ENCODE results near the gene RIMBP2. TPM values are rescaled to one million over a fixed set of nuclear protein-coding genes. Genes with fewer than 3 reads are reported as not detected.

Gene RIMBP2
- total RNA-seq, 3 donors from 2014 or later = 2.3 to 5.9 (median 5.4) TPM

- Histone ChIP-seq H3K4me3 (no peak overlapping the region), H3K9me3 (no peaks in the 10 kb centered on the region), H3K4me1 (ENCODE audit: low read depth) (no peaks in the 10 kb centered on the region), H3K36me3 (ENCODE audit: low read depth) (no peaks in the 10 kb centered on the region)
- ATAC-seq (no peak), DNase-seq (no peak)
- intact Hi-C loops (cut with DNase I, micrococcal nuclease) = no loop called here
- no peak for TF ChIP-seq CTCF (IDR thresholded peaks at IDR 0.05)
Measured at GRCh38 chr12:130628304-130628703, 87.8 kb downstream of the RIMBP2 start.

GRCh38 chr12:130627175-130627574 is 88.9 kb downstream of the RIMBP2 start:
- intact Hi-C loops (cut with DNase I, micrococcal nuclease) = no loop called here
- DNase-seq (no peak), ATAC-seq (no peak)

GRCh38 chr12:130626601-130627000 is 89.5 kb downstream of the RIMBP2 start:
- no peaks in the 10 kb centered on the region for H3K36me3 ChIP-seq (ENCODE audit: low read depth)
- no peak for DNase-seq
- no peak overlapping the region for H3K4me3 ChIP-seq
- no peaks in the 10 kb centered on the region for H3K9me3 ChIP-seq
- TF ChIP-seq CTCF (IDR thresholded peaks at IDR 0.05) = no peak
- no peak for ATAC-seq
- H3K4me1 ChIP-seq (ENCODE audit: low read depth) = no peaks in the 10 kb centered on the region
- intact Hi-C loops (cut with DNase I, micrococcal nuclease) = no loop called here

More at GRCh38 chr12:130627175-130627574, 88.9 kb downstream of the RIMBP2 start:
- Histone ChIP-seq H3K4me3 (no peak overlapping the region), H3K4me1 (ENCODE audit: low read depth) (no peaks in the 10 kb centered on the region), H3K9me3 (no peaks in the 10 kb centered on the region), H3K36me3 (ENCODE audit: low read depth) (no peaks in the 10 kb centered on the region)
- no peak for TF ChIP-seq CTCF (IDR thresholded peaks at IDR 0.05)

- TF ChIP-seq CTCF (IDR thresholded peaks at IDR 0.05) = no peak
- Histone ChIP-seq H3K4me3 (no peak overlapping the region), H3K4me1 (ENCODE audit: low read depth) (no peaks in the 10 kb centered on the region), H3K36me3 (ENCODE audit: low read depth) (no peaks in the 10 kb centered on the region), H3K9me3 (no peaks in the 10 kb centered on the region)
- ATAC-seq (no peak), DNase-seq (no peak)
- intact Hi-C loops (cut with DNase I, micrococcal nuclease) = no loop called here
Measured at GRCh38 chr12:130625201-130625600, 90.9 kb downstream of the RIMBP2 start.

GRCh38 chr12:130622803-130623202 is 93.3 kb downstream of the RIMBP2 start:
- Histone ChIP-seq H3K9me3 (no peaks in the 10 kb centered on the region), H3K4me1 (ENCODE audit: low read depth) (no peaks in the 10 kb centered on the region), H3K36me3 (ENCODE audit: low read depth) (no peaks in the 10 kb centered on the region), H3K4me3 (no peak overlapping the region)
- ATAC-seq (peak; percentile 76), DNase-seq (no peak)
- intact Hi-C loops (cut with DNase I, micrococcal nuclease) = no loop called here
- TF ChIP-seq CTCF (IDR thresholded peaks at IDR 0.05) = no peak

GRCh38 chr12:130621696-130622298 is 94.3 kb downstream of the RIMBP2 start:
- H3K4me3 ChIP-seq = no peak overlapping the region

More at GRCh38 chr12:130621696-130622298, 94.3 kb downstream of the RIMBP2 start:
- ATAC-seq (no peak), DNase-seq (no peak)
- Histone ChIP-seq H3K9me3 (no peaks in the 10 kb centered on the region), H3K36me3 (ENCODE audit: low read depth) (no peaks in the 10 kb centered on the region), H3K4me1 (ENCODE audit: low read depth) (no peaks in the 10 kb centered on the region)
- TF ChIP-seq CTCF (IDR thresholded peaks at IDR 0.05) = no peak
- intact Hi-C loops (cut with DNase I, micrococcal nuclease) = no loop called here

Measured in mucosa of descending colon (tissue), 3 donors.